Left forelimb (tissue), 1 donor: ENCODE data around the gene USP30.

Experiments used
- DNase-seq: peaks from one replicate; pipeline ENCODE4 v3.0.0-alpha.2; 2018; ENCODE audit warnings: low spot score

USP30 gene

DNA sequence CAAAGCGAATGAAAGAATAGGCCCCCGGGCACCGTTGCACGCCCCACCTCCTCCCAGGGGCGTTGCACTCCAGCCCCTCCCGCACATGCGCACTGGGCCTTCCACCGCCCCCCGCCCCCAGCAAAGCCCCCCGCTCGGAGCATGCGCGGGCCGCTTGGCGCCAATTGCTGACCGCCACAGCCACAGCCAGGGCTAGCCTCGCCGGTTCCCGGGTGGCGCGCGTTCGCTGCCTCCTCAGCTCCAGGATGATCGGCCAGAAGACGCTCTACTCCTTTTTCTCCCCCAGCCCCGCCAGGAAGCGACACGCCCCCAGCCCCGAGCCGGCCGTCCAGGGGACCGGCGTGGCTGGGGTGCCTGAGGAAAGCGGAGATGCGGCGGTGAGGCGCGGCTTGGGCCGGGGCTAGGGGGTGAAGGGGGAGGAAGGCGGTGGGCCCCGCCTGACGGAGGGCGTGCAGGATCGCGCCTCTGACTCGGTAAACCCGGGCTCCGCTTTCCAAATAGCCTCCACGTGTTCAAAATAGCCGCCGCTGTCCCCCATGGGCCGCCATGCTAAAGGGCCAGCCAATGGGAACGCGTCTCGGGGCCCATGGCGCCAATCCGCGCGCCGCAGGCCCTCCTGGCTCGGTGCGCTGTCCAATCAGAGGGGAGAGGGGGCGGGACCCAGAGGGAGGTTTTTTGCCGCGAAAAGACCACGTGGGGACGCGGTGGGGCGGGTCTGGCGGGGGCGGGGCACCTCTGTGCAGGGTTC is 45.2 kb downstream of the USP30 start, which contains the start of gene UNG:
UNG (plus strand) TSS at position 163 of the 748 bp plus-strand sequence; CDS start at position 246, 83 bp downstream.
- peak; percentile 99 for DNase-seq

DNA sequence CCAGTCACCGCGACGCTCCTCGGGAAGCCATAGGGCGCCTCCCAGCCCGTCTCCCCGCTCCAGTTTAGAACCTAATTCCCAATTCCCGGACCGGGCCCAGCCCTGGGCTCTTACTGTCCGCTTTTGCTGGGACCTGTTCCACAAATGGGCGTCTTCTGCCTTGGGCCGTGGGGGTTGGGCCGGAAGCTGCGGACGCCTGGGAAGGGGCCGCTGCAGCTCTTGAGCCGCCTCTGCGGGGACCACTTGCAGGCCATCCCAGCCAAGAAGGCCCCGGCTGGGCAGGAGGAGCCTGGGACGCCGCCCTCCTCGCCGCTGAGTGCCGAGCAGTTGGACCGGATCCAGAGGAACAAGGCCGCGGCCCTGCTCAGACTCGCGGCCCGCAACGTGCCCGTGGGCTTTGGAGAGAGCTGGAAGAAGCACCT is 45.8 kb downstream of the USP30 start:
- no peak for DNase-seq

GRCh38 chr12:109098651-109099050 is 46.3 kb downstream of the USP30 start:
- no peak for DNase-seq

- no peak for DNase-seq
These were observed 47.1 kb downstream of the USP30 start for GRCh38 chr12:109099431-109100020.

- DNase-seq = no peak
These were observed 48.4 kb downstream of the USP30 start for GRCh38 chr12:109100741-109101140.

- DNase-seq = no peak
These were observed 50.1 kb downstream of the USP30 start for GRCh38 chr12:109102491-109102890.

DNA sequence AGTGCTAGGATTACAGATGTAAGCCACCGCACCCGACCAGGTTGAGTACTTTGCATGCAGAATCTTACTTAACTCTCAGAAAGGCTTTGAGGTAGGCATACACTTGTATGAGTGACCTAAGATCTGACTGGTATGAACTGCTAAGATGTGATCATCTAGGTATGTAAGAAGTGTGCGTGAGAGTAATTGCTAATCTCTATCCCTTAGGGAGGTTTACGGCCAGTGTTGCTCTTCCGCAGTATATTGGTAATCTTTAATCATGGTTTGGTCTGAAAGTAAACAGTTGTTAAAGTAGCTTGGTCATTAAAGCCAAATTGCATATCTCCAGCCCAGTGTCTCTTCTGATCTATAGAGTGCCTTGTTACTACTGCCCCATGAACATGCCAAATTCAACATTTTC is 52.8 kb downstream of the USP30 start:
- no peak for DNase-seq

- no peak for DNase-seq
These were observed 57.5 kb downstream of the USP30 start for GRCh38 chr12:109109746-109110350.

GRCh38 chr12:109110988-109111495 is 58.7 kb downstream of the USP30 start:
- DNase-seq = peak; percentile 89

DNA sequence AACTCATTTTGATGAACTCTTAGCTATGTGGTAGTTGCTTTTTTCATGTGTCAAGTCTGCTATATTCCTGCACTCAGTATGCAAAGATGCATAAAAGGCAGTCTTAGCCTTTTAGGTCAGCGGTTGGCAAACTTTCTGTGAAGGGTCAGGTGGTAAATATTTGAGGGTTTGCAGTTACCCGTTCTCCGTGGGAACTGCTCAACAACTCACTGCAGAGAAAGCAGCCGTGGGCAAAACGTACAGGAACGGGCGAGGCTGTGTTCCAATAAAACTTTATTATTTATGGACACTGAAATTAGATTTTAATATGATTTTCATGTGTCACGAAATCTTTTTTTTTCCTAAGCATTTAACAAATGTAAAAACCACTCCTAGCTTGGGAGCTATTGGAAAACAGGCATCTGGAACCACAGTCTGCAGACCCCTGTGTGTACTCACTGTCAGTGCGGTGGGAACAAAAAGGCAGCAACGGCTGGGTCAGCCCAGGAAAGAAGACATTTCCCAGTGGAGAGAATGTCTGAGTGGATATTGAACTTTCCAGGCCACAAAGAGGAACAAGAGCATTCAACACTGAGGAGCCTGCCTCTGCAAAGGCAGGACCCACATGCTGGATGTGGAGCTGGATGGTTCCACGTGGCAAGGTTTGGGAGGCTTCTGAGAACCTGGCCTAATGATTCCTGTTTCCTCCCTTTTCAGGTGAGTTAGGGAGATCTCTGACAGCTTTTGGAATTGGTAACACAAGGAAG is 60.5 kb downstream of the USP30 start:
- DNase-seq = no peak

GRCh38 chr12:109113661-109114321 is 61.4 kb downstream of the USP30 start:
- no peak for DNase-seq

- no peak for DNase-seq
These were observed 62.3 kb downstream of the USP30 start for GRCh38 chr12:109114644-109115043.

GRCh38 chr12:109115404-109115757 is 63.0 kb downstream of the USP30 start:
- no peak for DNase-seq

- no peak for DNase-seq
These were observed 63.6 kb downstream of the USP30 start, which contains the start of gene ACACB for GRCh38 chr12:109115758-109116610. Gene ACACB (plus strand): TSS chr12:109116587. CDS start chr12:109139406, 22,819 bp downstream.

- DNase-seq = no peak
These were observed 64.2 kb downstream of the USP30 start for GRCh38 chr12:109116611-109116949.

- DNase-seq = no peak
These were observed 67.7 kb downstream of the USP30 start for GRCh38 chr12:109120095-109120494.

DNA sequence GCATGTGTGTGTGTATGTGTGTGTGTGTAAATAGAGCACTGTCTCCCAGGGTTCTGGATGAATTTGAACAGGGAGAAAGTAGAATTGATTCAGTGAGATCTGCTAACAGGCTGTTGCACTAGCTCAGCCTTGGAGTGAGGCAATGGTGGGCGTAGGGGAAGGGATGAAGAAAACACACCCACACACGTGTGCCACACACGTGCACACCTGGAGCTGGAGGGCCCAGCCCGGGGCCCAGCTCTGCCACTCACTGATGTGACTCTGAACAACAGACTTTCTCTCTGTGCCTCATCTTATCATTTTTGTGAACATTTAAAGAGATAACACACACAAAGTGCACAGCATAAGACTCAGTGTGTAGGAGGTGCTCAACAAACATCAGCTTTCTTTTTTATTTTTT is 68.2 kb downstream of the USP30 start:
- DNase-seq = no peak

DNA sequence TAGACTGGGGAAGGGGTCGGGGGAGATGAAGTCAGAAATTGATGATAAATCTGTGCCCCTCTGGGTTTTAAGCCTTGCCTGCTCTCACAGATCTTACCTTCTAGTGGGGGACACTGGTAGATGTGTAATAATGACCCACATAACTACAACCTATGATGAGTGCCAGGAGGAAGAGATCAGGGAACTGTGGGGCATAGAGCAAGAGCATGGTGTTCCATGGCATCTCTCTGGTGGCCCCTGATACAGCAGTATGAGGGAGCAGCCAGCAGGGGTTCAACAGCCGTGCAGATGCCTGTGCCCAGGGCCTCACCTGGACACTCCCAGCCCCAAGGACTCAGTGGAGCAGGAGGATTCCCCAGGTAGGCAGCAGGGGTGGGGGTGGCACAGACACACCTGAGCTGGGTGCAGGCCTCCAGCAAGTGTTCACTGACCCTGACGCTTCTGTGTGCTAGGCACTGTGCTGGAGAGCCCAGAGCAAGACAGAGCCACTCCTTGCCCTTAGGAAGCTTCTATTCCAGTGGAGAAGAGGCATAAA is 69.0 kb downstream of the USP30 start:
- no peak for DNase-seq

DNA sequence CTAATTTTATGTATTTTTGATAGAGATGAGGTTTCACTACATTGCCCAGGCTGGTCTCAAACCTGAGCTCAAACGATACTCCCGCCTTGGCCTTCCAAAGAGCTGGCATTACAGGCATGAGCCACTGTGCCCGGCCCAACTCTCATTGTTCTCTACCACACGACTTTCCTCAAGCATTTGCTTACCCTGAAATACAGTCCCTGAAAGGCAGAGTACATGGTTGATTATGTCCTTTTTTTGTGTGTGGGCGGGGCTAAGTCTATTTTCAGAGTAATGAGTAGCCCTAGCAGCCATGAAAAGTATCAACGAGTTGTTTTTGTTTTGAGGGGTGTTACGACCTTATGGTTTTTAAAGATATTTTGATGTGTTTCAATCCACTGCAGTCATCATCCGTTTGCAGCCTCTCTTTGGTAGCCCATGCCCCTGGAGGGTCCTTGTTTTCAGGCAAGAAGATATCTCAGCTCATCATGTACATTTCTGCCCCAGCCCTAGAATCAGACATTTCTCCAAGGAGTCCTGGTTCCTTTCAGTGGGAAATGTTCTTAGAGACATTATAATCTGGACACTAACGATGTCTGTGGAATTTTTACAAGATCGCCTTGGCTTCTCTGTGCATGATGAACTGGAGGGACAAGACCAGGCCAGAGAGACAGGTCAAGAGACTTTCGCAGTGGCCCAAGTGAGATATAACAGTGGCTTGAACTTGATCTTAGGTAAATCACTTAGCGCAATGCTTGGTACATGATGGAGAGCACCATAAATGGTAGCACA is 72.7 kb downstream of the USP30 start:
- no peak for DNase-seq

- peak; percentile 33 for DNase-seq
These were observed 73.4 kb downstream of the USP30 start for GRCh38 chr12:109125791-109126190.
